Thyroid gland (tissue), 4 donors: ENCODE results near the gene MPHOSPH6. TPM values are rescaled to one million over a fixed set of nuclear protein-coding genes. Genes with fewer than 3 reads are reported as not detected.

ENCODE experiments used
- DNase-seq, 2 donors: peaks; one replicate each; pipeline ENCODE4 v3.0.0-alpha.2; 2019
- H3K27ac ChIP-seq, 3 donors: fragments of 200-600 bp; sonication (generic); 1 replicate in 2 of 3; 2 replicates in 1 of 3; pipeline ENCODE4 v1.5.1; 2016 to 2019; ENCODE audit warnings: mild to moderate bottlenecking in 1 of 3, moderate library complexity in 1 of 3
- H3K27me3 ChIP-seq: fragments of 200-600 bp; sonication (generic); one replicate; pipeline ENCODE4 v1.5.1; 2019
- H3K36me3 ChIP-seq, 2 donors: fragments of 200-600 bp; sonication (generic); one replicate each; pipeline ENCODE4 v1.5.1; 2016 to 2019
- H3K4me1 ChIP-seq, 2 donors: fragments of 200-600 bp; sonication (generic); one replicate each; pipeline ENCODE4 v1.5.1; 2017 to 2019
- H3K4me3 ChIP-seq, 3 donors: fragments of 200-600 bp; sonication (generic); replicated peaks in 1 of 3; 1 replicate in 2 of 3; 2 replicates in 1 of 3; pipeline ENCODE4 v1.5.1; 2016; ENCODE audit warnings: mild to moderate bottlenecking in 1 of 3
- H3K9me3 ChIP-seq: fragments of 200-600 bp; sonication (generic); one replicate; pipeline ENCODE4 v1.5.1; 2017
- CTCF ChIP-seq, 6 experiments: fragments of 200-600 bp in 3 of 6; fragments of 450-650 bp in 3 of 6; sonication (generic) in 3 of 6; IDR thresholded peaks; one replicate each; pipeline ENCODE4 v1.5.1; 2016 to 2019; ENCODE audit warnings: antibody characterized with exemption in 6 of 6, mild to moderate bottlenecking in 2 of 6, inconsistent platforms in 1 of 6, moderate library complexity in 1 of 6
- POLR2A ChIP-seq, 2 donors: fragments of 450-650 bp; IDR thresholded peaks; one replicate each; pipeline ENCODE4 v1.6.1; 2017; ENCODE audit warnings: antibody characterized with exemption in 2 of 2, mild to moderate bottlenecking in 2 of 2, moderate library complexity in 1 of 2
- WGBS, 2 donors: methylation state at CpG; one replicate each; pipeline ENCODE4 v1.1.5; 2017; 5-methylcytosine and 5-hydroxymethylcytosine counted together
- intact Hi-C: fragments of 100-400 bp; cut with DNase I; formaldehyde crosslinking; loops from one replicate; pipeline ENCODE4 v1.15.1; 2023
- total RNA-seq, 4 donors: library from RNA; depleted of rRNA; stranded (reverse); fragments of >200 nt; gene quantifications; one replicate each; pipeline ENCODE4 v1.2.3, GENCODE V29; 2016

MPHOSPH6 gene
- total RNA-seq, 4 donors from 2014 or later = 29.1 to 41.0 (median 34.3) TPM

- no peaks in the 10 kb centered on the region for H3K9me3 ChIP-seq
- no peak overlapping the region for H3K4me3 ChIP-seq
- H3K27me3 ChIP-seq = no peaks in the 10 kb centered on the region
- TF ChIP-seq CTCF (IDR thresholded peaks at IDR 0.05) (no peak), POLR2A (IDR thresholded peaks at IDR 0.05) (no peak)
- no peak for DNase-seq
- H3K4me1 ChIP-seq = no peaks in the 10 kb centered on the region
- intact Hi-C loops = no loop called here
- H3K36me3 ChIP-seq = no peaks in the 10 kb centered on the region
- H3K27ac ChIP-seq = no peak overlapping the region
- WGBS, 2 donors = 88 to 89% methylated on average over 3 of the region's 3 CpGs
These were observed 40.1 kb downstream of the MPHOSPH6 start for GRCh38 chr16:82129881-82130280.

GRCh38 chr16:82124651-82125050 is 45.4 kb downstream of the MPHOSPH6 start:
- H3K36me3 ChIP-seq = no peaks in the 10 kb centered on the region
- TF ChIP-seq POLR2A (IDR thresholded peaks at IDR 0.05) (no peak), CTCF (IDR thresholded peaks at IDR 0.05) (no peak)
- H3K27ac ChIP-seq = no peak overlapping the region
- H3K27me3 ChIP-seq = no peaks in the 10 kb centered on the region
- no peaks in the 10 kb centered on the region for H3K9me3 ChIP-seq
- DNase-seq = no peak
- no peaks in the 10 kb centered on the region for H3K4me1 ChIP-seq
- intact Hi-C loops = no loop called here
- H3K4me3 ChIP-seq = no peak overlapping the region
- WGBS, 2 donors = 85 to 86% methylated on average over 3 of the region's 3 CpGs

- Histone ChIP-seq H3K27ac (no peak overlapping the region), H3K27me3 (no peaks in the 10 kb centered on the region), H3K36me3 (no peaks in the 10 kb centered on the region), H3K4me3 (no peak overlapping the region), H3K9me3 (no peaks in the 10 kb centered on the region), H3K4me1 (no peaks in the 10 kb centered on the region)
- intact Hi-C loops = no loop called here
- 65 to 66% methylated on average over 4 of the region's 4 CpGs for WGBS, 2 donors
- no peak for DNase-seq
- TF ChIP-seq CTCF (IDR thresholded peaks at IDR 0.05) (no peak), POLR2A (IDR thresholded peaks at IDR 0.05) (no peak)
These were observed 50.6 kb downstream of the MPHOSPH6 start for GRCh38 chr16:82119405-82119804.

DNA sequence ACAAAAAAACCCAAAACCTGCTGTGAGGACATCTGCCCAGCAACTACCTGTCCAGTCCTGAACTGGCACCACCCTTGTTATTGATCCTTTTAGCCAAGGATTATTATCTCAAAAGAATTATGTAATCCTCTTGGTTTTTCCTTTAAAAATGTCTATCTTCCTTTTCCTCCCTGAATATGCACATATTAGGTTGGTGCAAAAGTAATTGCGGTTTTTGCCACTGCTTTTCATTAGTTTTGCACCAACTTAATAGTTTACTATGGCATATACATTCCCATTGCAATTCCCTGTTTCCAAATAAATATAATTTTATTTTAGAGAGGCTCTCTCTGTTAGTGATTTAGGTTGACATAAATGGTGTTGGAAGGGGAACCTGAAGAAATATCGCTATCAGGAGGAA is 51.3 kb downstream of the MPHOSPH6 start:
- Histone ChIP-seq H3K4me3 (no peak overlapping the region), H3K27me3 (no peaks in the 10 kb centered on the region), H3K36me3 (no peaks in the 10 kb centered on the region), H3K9me3 (no peaks in the 10 kb centered on the region), H3K27ac (no peak overlapping the region), H3K4me1 (no peaks in the 10 kb centered on the region)
- TF ChIP-seq POLR2A (IDR thresholded peaks at IDR 0.05) = no peak
- no peak for TF ChIP-seq CTCF (IDR thresholded peaks at IDR 0.05)
- WGBS, 2 donors = 91 to 95% methylated on average over 2 of the region's 2 CpGs
- DNase-seq = no peak
- intact Hi-C loops = no loop called here

- no peaks in the 10 kb centered on the region for H3K36me3 ChIP-seq
- no peak for DNase-seq
- WGBS, 2 donors = 62 to 80% methylated on average over 1 of the region's 1 CpG
- H3K4me3 ChIP-seq = no peak overlapping the region
- no peak overlapping the region for H3K27ac ChIP-seq
- H3K27me3 ChIP-seq = no peaks in the 10 kb centered on the region
- H3K9me3 ChIP-seq = no peaks in the 10 kb centered on the region
- intact Hi-C loops = no loop called here
- TF ChIP-seq POLR2A (IDR thresholded peaks at IDR 0.05) (no peak), CTCF (IDR thresholded peaks at IDR 0.05) (no peak)
- H3K4me1 ChIP-seq = no peaks in the 10 kb centered on the region
These were observed 53.5 kb downstream of the MPHOSPH6 start for GRCh38 chr16:82116535-82116934.
